Activated CD8-positive, alpha-beta memory T cell treated with anti-CD3 and anti-CD28 coated beads, Interleukin-2, amount 50 U/mL, for 24 hours (primary cell): Measurements from ENCODE around the gene CHKA.

ENCODE experiments used
- DNase-seq: peaks from one replicate; pipeline ENCODE4 v3.0.0-alpha.2; 2020; ENCODE audit errors: extremely low read depth

CHKA gene

DNA sequence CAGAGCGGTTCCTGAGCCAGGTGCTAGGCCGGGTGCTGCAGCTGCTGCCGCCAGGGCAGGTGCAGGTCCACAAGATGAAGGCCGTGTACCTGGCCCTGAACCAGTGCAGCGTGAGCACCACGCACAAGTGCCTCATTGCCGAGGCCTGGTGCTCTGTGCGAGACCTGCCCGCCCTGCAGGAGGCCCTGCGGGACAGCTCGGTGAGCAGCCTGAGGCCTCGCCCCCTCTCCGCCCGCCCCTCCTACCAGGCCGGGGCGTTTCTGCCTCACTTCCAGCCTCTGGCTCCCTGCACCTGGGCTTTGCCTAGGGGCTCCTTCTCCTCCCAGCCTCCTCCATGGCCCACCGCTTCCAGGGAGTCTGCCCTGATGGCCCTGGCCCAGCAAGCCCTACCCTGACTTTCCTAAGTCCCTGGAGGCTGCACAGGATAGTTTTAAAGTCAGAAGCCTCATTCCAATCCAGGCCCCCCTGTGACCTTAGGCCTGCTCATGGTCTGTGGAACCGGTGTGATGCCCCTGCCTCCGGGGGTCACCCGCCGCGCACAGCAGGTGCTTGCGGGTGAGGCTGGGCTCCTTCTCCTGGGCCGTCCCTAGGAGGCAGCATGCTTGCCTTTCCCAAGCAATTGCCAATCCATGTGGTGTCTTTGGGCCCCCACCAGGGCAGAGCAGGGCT lies 76.9 kb downstream of the CHKA start:
- DNase-seq = no peak

DNA sequence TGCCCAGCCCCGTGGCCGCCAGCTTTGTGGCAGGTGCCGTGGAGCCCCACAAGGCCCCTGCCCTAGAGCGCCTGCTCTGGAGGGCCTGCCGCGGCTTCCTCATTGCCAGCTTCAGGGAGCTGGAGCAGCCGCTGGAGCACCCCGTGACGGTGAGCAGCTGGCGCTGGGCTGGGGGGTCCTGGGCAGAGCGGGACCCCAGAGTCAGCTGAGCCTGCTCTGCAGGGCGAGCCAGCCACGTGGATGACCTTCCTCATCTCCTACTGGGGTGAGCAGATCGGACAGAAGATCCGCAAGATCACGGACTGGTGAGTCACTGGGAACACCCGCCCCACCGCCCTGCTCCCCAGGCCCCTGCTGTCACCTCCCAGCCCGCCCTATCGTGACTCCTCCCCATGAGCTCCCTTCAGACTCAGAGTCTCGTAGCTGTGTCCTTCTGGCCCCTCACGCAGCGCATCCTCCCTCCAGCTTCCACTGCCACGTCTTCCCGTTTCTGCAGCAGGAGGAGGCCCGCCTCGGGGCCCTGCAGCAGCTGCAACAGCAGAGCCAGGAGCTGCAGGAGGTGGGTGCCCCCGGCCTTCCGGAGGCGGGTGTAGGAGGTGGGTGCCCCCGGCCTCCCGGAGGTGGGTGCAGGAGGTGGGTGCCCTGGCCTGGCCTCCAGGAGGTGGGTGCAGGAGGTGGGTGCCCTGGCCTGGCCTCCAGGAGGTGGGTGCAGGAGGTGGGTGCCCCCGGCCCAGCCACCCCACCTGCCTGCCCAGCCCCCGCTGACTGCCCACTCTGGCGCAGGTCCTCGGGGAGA lies 77.6 kb downstream of the CHKA start:
- DNase-seq = no peak

GRCh38 chr11:68043029-68043348 lies 78.2 kb downstream of the CHKA start:
- DNase-seq = no peak

DNA sequence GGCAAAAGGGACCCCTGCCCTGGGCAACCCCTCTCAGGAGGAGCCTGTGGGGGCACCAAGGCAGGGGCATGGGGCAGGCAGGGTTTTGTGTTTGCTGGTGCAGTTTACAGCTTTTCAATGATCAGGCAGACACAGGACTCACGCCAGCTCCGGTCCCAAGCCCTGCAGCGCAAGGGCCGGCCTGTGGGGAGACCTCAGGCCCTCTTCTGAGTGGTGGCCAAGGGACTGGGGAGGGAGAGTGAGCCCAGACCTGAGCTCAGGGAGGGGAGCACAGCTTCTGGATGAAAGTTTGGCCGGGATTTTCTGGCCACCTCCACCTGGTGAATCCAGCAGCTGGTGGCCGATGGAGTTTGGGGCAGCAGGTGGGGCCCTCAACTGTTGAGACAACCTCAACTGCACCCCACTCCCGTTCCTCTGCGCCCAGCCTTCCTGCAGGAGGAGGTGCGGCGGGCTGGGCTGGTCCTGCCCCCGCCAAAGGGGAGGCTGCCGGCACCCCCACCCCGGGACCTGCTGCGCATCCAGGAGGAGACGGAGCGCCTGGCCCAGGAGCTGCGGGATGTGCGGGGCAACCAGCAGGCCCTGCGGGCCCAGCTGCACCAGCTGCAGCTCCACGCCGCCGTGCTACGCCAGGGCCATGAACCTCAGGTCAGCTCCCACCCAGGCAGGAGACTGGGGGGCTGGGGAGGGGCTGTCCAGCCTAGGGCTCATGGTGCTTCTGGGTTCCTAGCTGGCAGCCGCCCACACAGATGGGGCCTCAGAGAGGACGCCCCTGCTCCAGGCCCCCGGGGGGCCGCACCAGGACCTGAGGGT lies 78.8 kb downstream of the CHKA start:
- no peak for DNase-seq

- DNase-seq = no peak
These were observed 79.5 kb downstream of the CHKA start for GRCh38 chr11:68041617-68042218.

- no peak for DNase-seq
These were observed 80.1 kb downstream of the CHKA start for GRCh38 chr11:68040957-68041591.

DNA sequence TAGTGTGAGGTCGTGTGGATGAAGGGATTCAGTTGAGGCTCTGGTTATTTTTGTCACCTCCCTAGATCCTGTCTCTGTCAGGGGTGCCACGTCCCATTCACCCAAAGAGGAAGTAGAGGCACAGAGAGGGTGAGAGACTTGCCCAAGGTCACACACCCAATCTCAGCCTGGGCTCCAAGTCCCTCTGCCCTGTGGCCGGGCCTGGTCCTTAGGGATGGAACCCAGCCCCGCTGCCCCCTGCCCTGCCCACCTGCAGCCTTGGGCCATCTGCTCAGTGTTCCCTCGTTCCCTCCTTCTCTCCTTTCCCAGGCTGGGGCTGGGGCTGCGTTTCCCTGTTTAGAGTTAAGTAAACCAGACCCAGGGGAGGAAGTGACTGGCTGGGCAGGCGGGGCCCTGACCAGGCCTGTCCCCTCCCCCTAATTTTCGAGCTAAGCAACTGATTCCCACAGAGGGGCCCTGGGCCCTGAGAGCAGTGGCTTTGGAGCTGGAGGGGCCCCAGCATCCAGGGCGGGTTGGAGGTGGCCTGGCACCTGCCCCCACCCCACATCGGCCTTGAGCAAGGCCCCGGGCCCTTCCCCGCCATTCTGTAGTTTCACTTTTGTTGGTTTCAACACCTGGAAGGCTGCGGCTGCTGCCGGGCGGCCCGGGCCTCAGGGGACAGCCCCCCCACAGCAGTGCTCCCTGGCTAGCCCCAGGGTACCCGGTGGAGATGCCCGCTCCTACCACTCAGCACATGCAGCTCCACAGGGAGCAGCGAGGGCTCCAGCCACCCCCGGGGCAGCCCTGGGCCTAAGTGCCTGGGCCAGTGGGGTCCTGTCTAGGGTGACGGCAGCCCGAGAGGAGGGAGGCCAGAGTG lies 80.9 kb downstream of the CHKA start:
- no peak for DNase-seq

DNA sequence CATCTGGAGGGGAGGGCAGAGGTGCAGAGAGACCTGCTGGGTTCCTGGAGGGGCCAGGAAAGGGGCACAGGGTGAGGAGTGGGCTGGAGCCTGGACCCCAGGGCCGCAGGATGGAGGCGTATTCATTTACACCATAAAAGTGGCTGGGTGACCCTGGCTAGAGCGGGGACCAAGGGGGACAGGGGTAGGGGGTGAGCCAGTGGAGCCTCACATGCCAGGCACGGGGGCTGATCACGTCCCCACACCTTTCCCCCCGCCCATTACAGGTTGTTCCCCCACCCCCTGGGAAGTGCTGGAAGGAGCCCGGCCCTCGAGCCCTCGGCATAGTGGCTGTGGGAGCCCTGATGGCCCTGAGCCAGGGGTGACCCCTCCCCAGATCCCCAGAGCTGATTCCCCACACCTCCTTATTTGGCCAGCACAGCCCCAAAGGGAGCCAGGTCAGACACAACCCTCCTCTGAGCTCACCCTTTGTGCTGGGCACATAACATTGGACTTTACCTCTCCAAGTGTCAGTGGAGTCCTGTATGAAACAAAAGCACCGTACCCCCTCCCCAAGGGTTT lies 81.6 kb downstream of the CHKA start:
- no peak for DNase-seq

DNA sequence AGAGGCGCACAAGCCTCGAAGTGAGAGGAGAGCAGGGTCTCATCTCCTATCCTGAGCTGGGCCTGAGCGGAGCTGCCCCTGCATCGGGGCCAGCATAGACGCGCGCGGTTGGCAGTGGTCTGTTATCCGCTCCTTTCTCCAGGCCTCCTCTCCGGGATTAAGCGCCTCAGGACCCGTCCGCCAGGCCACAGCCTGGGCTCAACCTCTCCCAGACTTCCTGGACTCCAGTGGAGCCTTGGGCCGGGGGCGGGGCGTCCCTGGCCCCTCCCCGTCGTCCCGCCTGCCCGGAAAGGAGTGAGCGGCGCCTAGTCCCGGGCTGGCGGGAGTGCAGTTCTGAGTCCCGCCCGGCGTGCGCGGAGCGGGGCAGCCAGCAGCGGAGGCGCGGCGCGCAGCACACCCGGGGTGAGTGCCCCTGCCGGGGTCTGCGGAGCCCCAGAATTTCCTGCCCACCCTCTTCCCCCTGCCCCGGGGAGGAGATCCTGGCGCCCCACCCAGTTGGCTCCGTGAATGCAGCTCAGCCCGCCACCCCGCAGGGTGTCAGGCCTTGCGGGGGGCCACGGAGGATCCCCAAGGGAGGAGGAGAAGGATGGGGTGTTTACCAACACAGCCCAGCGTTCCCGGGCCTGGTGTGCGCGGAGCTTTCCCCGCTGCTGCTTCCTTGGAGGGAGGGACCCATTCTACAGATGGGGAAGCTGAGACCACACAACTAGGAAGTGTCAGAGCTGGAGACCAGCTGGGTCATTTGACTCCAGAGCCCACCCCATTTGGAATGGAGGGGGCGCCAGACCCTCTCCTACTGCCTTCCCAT lies 82.3 kb downstream of the CHKA start, which contains the start of gene TCIRG1:
Gene TCIRG1 (plus strand): TSS at position 308 of the 808 bp plus-strand sequence. CDS start 2,247 bp downstream, outside the sequence.
- DNase-seq = no peak

DNA sequence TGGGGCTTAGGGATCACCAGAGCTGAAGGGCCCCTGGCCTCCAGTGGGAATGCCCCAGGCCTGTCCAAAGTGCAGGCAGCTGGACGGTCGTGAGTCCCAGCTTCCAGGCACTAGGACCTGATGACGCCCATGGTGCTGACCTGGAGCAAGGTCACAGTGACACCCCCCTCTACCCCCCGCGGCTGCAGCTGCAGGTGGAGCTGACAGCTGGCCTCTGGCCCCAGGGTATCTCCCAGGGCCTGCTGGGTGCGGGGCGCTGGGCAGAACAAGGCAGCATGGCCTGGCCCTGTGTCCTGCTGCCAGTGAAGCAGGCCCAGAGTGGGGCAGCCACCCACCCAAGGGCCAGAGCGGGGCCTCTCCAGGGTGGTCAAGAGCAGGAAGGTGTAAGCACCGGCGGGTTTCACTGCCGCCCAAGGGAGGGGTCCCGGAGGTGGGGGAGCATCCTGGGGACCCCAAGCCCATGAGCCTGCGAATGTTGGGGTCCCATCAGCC lies 82.9 kb downstream of the CHKA start:
- DNase-seq = no peak

- no peak for DNase-seq
These were observed 83.6 kb downstream of the CHKA start for GRCh38 chr11:68037411-68038225.

DNA sequence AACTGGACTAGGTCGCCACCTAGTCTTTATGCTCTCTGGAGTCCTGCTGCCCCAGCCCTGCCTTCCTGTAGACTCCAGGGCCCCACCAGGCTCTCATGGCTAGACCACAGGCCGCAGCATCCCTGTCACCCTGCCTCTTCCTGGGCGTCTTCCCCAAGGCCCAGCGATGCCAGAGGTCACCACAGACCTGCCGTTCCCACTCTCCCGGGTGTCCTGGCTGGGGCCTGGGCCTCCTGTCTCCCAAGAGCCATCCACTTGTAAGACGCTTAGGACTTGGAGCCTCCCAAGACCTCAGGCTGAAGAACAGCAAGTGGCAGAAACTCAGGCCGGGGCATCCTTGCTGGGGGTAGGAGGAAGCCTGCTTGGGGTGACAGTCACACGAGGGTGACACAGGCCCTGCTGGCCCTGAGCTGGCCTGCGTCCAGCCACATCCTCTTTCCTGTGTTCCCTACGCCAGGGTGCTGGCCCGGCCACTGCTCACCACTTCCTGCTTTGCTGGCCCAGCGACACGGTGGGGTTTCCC lies 84.4 kb downstream of the CHKA start:
- DNase-seq = no peak

DNA sequence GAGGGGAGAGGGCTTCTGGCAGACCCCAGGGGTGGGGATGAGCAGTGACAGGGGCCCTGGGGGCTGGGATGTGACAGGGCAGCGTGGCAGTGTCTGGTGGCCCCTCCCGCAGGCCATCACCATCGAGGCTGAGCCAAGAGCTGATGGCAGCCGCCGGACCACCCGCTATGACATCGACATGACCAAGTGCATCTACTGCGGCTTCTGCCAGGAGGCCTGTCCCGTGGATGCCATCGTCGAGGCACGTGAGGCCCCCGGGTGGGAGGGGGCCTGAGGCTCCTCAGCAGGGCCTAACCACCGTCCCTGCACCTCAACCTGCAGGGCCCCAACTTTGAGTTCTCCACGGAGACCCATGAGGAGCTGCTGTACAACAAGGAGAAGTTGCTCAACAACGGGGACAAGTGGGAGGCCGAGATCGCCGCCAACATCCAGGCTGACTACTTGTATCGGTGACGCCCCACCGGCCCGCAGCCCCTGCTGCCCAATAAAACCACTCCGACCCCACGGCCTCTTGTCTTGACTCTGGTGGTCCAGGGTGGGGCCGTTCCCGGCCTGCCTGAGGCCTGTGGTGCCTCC lies 85.0 kb downstream of the CHKA start:
- DNase-seq = no peak

GRCh38 chr11:68035266-68035876 lies 85.8 kb downstream of the CHKA start:
- no peak for DNase-seq

DNA sequence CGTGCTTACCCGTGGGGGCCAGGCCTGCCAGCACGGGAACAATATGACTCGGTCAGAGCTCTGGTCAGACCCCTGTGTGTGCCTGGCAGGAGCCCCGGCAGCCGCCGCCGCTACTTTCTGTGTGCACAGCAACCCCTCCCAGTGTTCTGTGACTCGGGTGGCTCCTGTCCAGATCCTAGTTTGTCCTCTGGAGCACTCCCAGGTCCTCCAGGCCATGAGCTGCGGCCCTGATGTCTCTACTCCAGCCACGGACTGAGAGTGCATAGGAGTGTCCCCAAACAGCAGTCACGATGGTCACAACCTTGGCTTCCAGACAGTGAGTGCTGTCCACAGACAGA lies 87.5 kb downstream of the CHKA start:
- DNase-seq = no peak

GRCh38 chr11:68032997-68033707 lies 88.0 kb downstream of the CHKA start:
- no peak for DNase-seq

DNA sequence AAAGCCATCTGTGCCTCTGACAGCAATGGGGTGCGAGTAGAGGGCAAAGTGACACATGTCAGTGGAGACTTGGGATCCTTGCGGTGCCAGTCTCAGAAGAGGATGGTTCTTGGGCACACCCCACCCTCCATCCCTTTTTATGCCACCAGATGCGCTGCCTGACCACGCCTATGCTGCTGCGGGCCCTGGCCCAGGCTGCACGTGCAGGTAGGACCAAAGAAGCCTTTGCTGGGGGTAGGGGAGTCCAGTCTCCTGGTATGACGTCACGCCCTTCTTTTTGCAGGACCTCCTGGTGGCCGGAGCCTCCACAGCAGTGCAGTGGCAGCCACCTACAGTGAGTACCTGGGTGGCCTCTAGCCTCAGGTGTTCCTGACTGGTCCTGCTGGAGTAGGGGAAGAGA lies 89.2 kb downstream of the CHKA start:
- no peak for DNase-seq
